Embryonic facial prominence (tissue), 1 donor: ENCODE data around the gene SLCO3A1.

Experiments used
- DNase-seq: peaks from one replicate; pipeline ENCODE4 v3.0.0-alpha.2; 2016; ENCODE audit errors: extremely low spot score

The SLCO3A1 gene

DNA sequence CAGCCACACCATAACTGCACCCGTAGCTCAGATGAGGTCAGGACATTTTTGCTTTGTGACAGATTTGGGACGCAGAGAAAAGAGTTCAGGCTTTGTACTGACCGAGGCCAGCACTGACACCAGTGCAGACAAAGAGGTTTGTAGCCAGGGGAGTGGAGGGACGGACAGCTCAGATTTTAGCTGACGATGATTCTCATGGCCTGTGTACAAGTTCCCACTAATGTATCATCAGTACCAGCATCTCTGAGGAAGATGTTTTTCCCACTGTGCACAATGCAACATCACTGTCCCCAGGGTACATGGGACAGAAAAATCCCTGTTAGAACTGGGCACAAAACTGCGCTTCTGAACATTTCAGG lies 112.7 kb downstream of the SLCO3A1 start:
- no peak for DNase-seq

DNA sequence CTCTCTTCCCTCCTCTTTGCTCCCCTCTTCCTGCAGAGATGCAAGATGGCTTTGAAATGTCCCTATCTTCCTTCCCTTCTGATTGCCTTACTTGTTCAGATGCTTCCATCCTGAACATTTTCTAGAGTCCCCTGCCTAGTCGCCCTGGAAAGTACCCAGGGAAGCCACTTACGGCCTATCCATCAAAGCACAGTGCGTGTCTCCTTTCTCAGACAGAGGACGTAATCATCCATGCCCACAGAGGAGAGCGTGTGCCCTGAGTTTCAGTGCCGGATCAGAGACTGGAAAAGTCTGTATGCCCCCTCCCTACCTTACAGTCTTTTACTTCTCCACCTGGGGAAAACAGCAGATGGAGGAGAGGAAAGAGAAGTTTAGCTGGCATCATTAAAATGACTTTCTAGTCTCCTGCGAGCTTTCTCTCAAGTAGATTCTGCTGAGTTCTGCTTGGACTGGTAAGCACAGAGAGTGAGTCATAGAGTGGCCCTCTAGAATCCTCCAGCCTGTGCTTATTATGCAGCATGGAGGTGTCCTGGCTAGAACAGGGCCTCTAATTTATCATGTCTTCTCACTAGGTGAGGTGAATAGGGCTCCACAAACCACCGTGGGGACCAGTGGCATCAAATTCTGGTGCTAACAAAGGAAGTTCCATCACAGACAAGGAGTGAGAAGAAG lies 114.6 kb downstream of the SLCO3A1 start:
- DNase-seq: no peak

DNA sequence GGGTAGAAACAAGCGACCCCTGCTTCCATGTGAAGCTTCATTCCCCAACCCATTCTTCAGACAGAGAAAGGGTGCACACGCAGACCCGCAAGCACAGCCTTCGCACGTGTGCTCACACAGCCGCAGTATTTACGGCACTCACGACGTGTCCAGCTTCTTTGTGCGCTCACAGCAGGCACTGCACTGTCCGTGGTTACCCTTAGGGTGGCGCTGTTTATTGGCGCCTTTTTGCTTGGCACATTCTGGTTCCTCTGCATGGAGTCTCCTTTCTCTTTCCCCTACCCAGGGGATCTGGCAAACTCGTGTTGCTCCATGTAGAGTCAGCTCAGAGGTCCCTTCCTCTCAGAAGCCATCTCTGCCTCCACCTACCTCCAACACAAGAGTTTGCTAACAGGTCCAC lies 115.1 kb downstream of the SLCO3A1 start:
- no peak for DNase-seq

DNA sequence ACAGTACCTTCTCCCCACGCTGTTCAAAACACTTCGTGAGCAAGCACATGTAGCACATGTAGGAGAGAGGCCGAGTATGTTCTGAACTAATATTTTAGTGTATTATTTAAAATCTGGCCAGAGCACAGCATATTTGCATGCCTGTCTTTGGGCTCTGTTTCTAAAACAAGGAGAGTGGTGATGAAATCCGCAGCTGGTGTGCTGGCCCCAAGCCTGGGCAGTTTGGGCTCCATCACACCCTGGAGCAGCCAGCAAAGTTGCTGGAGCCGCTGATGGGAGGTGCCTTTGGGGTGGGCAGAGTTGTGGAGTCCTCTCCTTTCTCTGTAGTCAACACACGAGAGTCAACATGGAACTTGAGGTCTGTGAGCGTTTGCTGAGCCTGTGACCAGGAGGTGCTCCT lies 116.6 kb downstream of the SLCO3A1 start:
- no peak for DNase-seq

- no peak for DNase-seq
Measured at GRCh38 chr15:91973481-91973880, 120.0 kb downstream of the SLCO3A1 start.

DNA sequence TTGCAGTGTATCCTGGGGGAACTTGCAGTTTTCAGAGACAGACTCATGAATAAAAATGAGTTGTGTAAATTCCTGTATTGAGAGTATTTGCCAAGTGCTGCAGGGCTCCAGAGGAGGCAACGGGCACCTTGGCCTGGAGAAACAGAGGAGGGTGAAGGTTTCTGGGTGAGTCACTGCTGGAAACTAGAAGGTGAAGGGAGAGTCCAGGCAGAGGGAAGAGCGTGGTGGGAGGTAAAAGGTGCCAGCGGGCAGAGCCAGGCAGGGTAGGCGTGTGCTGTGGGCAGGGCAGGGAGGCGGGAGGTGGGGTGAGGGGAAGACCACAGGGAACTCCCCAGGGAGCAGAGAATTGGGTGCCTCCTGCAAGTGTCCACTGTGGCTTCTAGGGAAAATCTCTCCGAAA lies 120.8 kb downstream of the SLCO3A1 start:
- no peak for DNase-seq

DNA sequence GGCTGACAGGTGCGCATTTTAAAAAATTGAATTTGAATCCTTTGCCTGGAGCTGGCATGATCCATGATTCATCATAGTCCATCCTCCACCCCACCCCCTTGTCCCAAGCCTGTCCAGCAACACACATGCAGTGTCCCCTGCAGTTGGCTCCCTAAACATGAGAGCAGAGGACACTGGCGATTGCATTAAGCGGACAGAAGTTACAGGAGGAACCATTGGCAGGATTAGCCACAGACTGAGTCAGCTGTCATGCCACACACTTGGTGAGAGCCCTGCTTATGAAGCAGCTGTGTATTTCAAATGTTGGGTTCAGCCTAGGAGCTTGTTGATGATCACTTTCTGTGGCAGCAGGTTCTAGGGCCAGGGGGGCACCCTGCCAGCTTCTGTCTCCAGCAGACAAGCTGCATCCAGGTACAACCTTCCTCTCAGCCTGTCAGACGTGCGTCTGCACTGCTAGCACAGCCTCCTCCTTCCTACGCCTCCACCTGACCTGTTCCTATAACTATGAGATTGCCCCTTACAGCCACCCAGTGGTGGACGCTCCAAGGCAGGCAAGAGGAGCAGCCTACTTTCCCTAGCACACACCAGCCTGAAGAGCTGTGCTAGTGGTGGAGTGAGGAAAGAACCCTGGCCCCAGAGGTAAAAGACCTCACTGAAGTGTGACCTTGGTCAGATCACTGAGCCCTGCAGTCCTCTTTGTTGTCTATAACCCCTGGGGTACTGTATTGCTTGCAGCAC lies 121.9 kb downstream of the SLCO3A1 start:
- DNase-seq: no peak

DNA sequence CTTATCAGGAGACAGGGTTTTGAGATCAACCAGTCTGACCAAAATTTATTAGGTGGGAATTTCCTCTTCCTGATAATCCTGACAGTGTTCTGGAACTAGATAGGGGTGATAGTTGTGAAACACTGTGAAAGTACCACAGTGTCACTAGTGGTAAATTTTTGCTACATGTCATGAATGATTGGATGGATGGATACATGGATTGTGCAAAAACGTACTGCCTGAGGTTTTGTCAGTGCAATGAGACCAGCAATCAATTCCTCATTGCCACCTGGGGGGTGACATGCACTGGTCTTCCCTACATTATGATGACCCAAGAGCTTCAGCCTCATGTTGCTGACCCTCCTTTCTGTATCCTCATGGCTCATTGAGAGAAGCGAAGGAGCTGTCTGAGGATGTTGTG lies 123.5 kb downstream of the SLCO3A1 start:
- DNase-seq: no peak

GRCh38 chr15:91980502-91981267 lies 127.2 kb downstream of the SLCO3A1 start:
- no peak for DNase-seq

DNA sequence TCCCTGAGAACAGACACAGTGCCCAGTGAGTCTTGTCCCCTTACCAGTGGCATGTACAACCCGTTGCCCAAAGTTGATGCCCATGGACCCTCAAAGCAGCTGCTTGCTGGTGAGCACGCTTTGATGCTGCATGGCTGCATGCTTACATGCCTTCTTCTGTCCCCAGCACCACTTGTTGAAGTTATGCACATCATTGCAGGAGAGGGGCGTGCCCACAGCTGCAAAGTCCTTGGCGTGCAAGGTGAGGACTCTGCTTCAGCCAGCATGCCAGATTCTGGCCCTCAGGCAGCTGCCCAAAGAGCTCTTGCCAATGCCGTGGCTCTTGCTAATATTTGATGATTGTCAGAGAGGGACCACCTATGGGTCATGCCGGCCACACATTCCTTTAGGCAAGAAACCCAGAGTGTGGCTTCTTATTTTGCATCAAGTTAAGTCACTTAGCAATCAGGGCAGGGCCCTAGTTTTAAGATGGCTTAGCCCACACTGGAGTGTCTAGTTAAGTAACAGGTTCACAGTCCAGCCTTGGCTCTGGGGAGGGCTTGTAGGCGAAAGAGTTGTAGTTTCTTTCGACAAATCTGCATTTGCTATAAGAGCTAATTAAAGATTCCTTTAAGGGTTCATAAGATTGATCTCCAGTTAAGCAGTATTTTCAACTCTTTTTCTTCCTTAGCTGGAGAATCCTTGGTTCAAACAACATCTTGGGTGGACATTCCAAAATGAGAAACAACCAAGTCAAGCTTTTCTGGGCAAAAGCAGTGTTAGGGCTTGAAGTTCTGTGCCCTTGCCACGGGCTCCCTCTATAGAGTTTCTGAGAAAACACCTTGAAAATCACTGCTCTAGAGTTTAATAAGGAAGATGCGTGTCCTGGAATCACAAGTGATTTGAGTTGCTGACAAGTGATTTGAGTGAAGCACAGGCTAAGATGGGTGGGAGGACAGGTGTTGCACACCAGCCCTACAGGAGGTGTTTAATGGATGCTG lies 128.6 kb downstream of the SLCO3A1 start:
- DNase-seq: no peak

GRCh38 chr15:91983729-91984340 lies 130.3 kb downstream of the SLCO3A1 start:
- DNase-seq: no peak

- no peak for DNase-seq
Measured at GRCh38 chr15:91985297-91985696, 131.8 kb downstream of the SLCO3A1 start.

GRCh38 chr15:91988071-91988470 lies 134.6 kb downstream of the SLCO3A1 start:
- no peak for DNase-seq

GRCh38 chr15:91988655-91989054 lies 135.1 kb downstream of the SLCO3A1 start:
- DNase-seq: no peak

- no peak for DNase-seq
Measured at GRCh38 chr15:91989821-91990220, 136.3 kb downstream of the SLCO3A1 start.

DNA sequence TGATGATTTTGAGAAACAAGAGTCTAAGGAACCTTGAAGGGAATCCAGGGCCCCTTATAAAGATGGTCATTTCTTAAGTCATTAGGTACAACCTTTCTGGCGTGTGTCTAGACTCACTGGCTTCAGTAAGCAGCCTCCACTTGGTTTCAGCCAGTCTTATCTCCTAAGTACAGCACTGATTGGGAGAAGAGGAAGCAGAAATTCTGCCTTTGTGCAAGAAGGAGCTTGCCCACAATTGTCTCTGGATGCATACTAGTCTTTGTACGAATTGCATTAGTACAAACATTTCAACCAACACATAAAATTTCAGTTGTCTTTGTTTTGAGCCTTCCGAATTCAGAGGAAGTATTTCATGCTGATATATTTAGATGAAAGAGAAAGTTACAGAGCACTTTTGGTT lies 139.4 kb downstream of the SLCO3A1 start:
- DNase-seq: no peak

DNA sequence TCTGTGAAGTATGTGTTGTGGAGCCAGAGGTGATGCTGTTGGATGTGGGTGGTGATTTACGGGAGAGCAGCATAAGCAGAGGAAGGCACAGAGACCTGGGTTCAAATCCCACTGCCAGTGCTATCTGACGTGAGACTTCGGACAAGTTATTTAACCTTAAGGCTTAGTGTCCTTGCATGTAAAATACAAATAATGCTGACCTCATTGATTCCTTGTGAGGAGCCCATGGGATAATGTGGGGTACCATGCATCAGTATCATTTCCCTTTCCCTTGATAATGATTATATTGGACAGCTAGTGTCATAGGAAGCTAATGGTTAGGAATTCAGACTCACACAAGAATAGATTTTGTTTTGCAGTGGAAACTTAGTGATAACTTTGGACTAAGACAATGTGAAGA lies 141.6 kb downstream of the SLCO3A1 start:
- no peak for DNase-seq

DNA sequence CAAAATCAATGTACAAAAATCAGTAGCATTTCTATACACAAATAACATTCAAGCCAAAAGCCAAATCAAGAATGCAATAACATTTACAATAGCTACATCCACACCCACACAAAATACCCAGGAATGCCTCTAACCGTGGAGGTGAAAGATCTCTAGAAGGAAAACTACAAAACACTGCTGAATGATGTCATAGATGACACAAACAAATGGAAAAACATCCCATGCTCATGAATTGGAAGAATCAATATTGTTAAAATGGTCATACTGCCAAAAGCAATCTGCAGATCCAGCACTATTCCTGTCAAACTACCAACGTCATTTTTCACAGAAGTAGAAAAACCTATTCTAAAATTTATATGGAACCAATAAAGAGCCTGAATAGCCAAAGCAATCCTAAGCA lies 143.7 kb downstream of the SLCO3A1 start:
- DNase-seq: no peak

DNA sequence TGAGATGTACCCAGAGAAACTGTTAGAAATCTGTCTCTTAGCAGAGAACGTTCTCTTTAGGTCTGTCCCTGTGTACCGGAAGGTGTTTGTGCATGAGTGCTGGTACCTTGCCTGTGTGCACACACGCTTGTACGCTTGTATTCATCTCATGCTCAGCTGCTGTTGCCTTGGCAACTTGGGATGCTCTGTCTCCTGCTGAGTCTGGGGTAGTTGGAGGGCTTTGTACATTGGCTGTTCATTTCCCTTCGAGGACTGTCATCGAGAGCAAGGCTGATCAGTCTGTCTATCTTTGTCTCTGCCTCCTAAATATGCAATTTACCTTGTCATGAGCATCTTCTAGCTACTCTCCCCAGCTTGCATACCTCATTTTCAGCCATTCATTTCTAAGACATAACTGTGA lies 147.2 kb downstream of the SLCO3A1 start:
- DNase-seq: no peak

DNA sequence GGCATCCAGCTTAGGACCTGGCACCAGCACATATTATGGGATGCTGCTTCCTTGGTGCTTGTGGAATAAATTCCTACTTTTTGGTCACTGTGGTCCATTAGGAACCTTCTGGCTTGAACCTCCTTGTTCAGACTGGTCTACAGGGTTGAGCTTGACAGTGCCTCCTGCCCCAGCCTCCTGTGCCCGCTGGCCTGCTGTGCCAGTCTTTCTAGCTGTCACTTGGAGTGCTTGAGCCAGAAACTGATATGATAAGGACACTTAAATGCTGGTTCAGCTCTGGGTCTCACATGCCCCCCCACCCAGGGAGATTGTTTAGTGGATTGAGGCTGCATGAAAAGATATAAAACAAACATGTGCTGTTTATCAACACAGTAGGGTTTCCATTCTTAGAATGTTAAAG lies 147.8 kb downstream of the SLCO3A1 start:
- DNase-seq: no peak

- no peak for DNase-seq
Measured at GRCh38 chr15:92002666-92003065, 149.2 kb downstream of the SLCO3A1 start.
